ENCODE measurements around the gene LCMT2. TPM values are rescaled to one million over a fixed set of nuclear protein-coding genes. Genes with fewer than 3 reads are reported as not detected.
A peak's percentile ranks its signal among the peaks of the same experiment; 100 is the strongest.

The LCMT2 gene
- total RNA-seq, 1 donor from 2014 or later, result 6.9 TPM

DNA sequence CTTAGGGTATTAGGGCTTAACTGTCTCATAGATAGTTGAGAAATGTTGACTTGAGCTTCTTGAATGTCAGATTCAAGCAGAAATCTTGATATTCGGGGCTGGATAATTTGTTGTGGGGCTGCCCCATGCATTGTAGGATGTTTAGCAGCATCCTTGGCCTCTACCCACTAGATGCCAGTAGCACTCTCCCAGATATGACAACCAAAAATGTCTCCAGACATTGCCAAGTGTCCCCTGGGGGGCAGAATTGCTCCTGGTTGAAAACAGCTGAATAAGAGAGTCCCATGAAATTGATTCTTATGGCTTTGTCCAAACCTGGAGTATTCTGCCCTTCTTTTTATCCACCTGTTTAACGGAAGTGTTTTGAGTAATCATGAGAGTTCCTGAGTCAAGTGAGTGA lies 15.9 kb upstream of the LCMT2 start:
- Histone ChIP-seq H3K27me3 (ENCODE audit: low read depth) (no peaks in the 10 kb centered on the region), H3K36me3 (peaks cover 55% of the 10 kb centered on the region), H3K9me3 (no peaks in the 10 kb centered on the region), H3K27ac (no peak overlapping the region), H3K4me1 (no peaks in the 10 kb centered on the region), H3K4me3 (no peak overlapping the region)
- no peak for ATAC-seq
- TF ChIP-seq, protein P1, sequence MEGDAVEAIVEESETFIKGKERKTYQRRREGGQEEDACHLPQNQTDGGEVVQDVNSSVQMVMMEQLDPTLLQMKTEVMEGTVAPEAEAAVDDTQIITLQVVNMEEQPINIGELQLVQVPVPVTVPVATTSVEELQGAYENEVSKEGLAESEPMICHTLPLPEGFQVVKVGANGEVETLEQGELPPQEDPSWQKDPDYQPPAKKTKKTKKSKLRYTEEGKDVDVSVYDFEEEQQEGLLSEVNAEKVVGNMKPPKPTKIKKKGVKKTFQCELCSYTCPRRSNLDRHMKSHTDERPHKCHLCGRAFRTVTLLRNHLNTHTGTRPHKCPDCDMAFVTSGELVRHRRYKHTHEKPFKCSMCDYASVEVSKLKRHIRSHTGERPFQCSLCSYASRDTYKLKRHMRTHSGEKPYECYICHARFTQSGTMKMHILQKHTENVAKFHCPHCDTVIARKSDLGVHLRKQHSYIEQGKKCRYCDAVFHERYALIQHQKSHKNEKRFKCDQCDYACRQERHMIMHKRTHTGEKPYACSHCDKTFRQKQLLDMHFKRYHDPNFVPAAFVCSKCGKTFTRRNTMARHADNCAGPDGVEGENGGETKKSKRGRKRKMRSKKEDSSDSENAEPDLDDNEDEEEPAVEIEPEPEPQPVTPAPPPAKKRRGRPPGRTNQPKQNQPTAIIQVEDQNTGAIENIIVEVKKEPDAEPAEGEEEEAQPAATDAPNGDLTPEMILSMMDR (IDR thresholded peaks at IDR 0.05), result no peak
- no peak for DNase-seq
- intact Hi-C loops (cut with DNase I), result no loop called here

- peak overlapping the region; percentile 95 for H3K27ac ChIP-seq
- intact Hi-C loops (cut with DNase I), result no loop called here
These were observed 361 bp upstream of the LCMT2 start for GRCh38 chr15:43330780-43331087.

DNA sequence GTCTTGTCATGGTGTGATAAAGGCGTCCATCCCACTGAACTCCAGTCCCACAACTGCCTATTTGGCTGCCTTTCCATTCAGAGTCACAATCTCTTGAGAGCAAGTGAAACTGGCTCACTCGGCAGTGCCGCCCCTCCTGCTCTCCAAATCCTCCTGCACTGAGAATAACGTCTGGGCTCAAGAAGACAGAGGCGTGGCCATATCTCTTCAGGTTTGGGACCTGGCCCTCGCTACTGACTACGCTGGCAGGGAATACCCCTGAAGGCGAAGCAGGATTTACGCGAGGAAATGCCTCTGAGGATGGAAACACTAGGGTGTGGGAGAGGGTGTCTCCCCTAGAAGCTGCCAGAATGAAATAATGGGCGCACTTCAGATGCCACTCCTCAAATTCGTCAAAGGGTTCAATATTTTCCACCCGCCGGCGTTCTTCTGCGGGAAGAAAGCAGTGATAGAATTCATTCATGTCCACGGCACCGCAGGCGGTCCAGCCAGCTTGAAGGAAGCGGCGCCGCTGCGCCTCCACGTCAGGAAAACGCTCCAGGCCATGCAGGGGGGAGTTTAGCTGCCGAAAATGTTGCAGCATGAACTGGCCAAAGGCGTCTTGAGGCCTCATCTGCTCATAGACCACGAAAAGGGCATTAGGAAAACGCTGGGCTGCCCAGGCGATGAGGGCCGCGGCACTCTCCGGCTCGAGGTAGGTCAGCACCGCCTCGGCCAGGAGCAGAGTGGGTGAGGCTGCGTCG lies 985 bp downstream of the LCMT2 start:
- TF ChIP-seq, protein P1 (IDR thresholded peaks at IDR 0.05), result no peak
- H3K27me3 ChIP-seq (ENCODE audit: low read depth), result no peaks in the 10 kb centered on the region
- DNase-seq (no peak), ATAC-seq (peak in 1 of 2 donors; percentile 21)
- peak overlapping the region; percentile 95 for H3K27ac ChIP-seq
- H3K9me3 ChIP-seq, result no peaks in the 10 kb centered on the region
- H3K4me1 ChIP-seq, result peaks cover 22% of the 10 kb centered on the region
- peaks cover 7% of the 10 kb centered on the region for H3K36me3 ChIP-seq
- intact Hi-C loops (cut with DNase I), result no loop called here
- peak overlapping the region; percentile 73 for H3K4me3 ChIP-seq

More at GRCh38 chr15:43330780-43331087, 361 bp upstream of the LCMT2 start:
- TF ChIP-seq, protein P1 (IDR thresholded peaks at IDR 0.05), result no peak
- Histone ChIP-seq H3K36me3 (peaks cover 12% of the 10 kb centered on the region), H3K9me3 (no peaks in the 10 kb centered on the region), H3K27me3 (ENCODE audit: low read depth) (no peaks in the 10 kb centered on the region), H3K4me1 (peaks cover 22% of the 10 kb centered on the region), H3K4me3 (peak overlapping the region; percentile 73)
- no peak for ATAC-seq
- no peak for DNase-seq

DNA sequence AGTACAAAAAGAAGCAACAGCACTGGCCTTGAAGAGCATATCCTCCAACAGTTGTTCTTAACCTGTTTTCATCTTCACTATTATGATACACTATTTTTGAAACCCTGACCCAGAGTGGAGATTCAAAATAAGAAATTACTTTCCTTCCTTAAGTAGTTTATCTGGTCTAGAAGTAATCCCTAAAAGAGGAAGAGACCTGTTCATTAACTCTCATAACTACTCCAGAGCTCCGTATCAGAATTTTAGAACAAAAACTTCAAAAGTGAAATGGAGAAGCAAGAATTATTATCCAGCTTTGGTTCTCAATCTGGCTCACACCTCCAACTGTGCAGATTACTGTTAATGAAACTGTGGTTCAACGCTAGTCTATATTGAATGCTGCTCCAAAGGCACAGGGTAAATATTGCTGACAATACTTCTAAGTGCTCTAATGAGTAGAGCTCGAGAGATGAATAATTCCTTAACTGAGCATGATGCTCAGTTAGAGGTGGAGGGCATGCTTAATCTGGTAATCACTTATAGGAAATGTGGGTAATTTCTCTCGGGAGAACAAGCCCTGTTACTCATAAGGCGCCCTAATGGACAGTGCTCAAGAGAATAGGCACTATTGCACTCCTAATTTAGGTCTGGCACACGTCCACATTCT lies 5.2 kb downstream of the LCMT2 start:
- Histone ChIP-seq H3K4me3 (no peak overlapping the region), H3K9me3 (no peaks in the 10 kb centered on the region), H3K27ac (no peak overlapping the region), H3K4me1 (peaks cover 16% of the 10 kb centered on the region), H3K36me3 (peaks cover 7% of the 10 kb centered on the region), H3K27me3 (ENCODE audit: low read depth) (no peaks in the 10 kb centered on the region)
- ATAC-seq, result no peak
- no peak for DNase-seq
- intact Hi-C loops (cut with DNase I), result no loop called here
- TF ChIP-seq, protein P1 (IDR thresholded peaks at IDR 0.05), result no peak

DNA sequence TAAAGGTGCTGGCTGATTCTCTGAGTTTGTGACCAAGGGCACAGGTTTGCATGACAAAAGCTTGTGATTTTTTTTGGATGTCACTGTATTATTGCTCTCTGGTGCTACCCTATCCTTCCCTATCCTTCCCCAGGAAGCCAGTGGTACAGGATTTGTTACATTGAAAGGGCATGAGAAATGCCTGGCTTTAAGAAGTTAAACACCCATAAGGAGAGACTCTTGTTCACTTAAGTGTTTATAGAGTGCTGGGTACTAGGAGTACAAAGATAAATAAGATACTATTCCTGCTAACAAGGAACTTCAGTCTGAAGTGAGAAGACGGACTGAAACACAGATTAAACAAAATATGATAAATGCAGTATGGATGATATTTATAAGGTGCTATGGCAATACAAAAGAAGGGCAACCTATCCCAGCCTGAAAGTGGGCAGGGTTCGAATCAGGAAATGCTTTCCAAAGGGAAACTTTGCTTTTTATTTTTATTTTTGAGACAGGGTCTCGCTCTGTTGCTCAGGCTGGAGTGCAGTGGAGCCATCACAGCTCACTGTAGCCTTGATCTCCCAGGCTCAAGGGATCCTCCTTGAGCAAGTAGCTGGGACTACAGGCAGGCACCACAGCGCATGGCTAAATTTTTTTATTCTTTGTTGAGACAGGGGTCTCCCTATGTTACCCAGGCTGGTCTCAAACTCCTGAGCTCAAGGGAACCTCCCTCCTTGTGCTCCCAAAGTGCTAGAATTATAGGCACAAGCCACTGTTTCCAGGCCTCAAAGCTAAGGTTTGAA lies 11.2 kb downstream of the LCMT2 start:
- Histone ChIP-seq H3K4me3 (no peak overlapping the region), H3K36me3 (no peaks in the 10 kb centered on the region), H3K27me3 (ENCODE audit: low read depth) (no peaks in the 10 kb centered on the region), H3K9me3 (no peaks in the 10 kb centered on the region), H3K27ac (no peak overlapping the region), H3K4me1 (no peaks in the 10 kb centered on the region)
- TF ChIP-seq, protein P1 (IDR thresholded peaks at IDR 0.05), result no peak
- intact Hi-C loops (cut with DNase I), result no loop called here
- DNase-seq (no peak), ATAC-seq (peak; percentile 55 to 80)
